ENCODE results near the gene SETD3.

Gene SETD3

DNA sequence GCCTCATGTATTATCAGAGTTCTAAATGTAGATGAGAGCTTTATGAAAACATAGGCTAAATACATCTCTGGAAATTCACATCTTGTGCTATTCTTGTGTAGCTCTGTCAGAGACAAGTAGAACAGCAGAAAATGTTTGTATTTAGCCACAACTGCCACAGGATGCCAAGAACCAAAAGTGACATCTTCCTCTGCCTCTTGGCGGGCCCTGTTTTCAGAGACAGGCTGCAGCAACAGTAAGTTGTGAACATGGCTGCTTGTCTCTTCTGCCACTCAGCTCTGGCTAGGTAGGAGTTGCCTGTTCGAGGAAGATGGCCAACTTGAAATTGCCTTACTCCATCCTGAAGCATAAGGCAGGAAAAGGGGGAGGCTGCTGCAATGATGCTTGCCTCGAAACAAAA lies 30.4 kb downstream of the SETD3 start:
- Histone ChIP-seq H3K27ac (no peak overlapping the region), H3K36me3 (ENCODE audit: insufficient read depth) (no peaks in the 10 kb centered on the region), H2AFZ (ENCODE audit: low read depth) (no peak overlapping the region), H3K4me2 (no peak overlapping the region), H3K79me2 (ENCODE audit: insufficient read depth, low read depth) (no peaks in the 10 kb centered on the region), H3K4me3 (IDR thresholded peaks at IDR 0.05; ENCODE audit: insufficient read depth, low read depth, low read length) (no peak overlapping the region), H3K9ac (no peak overlapping the region), H4K20me1 (ENCODE audit: insufficient read depth) (no peaks in the 10 kb centered on the region), H3K4me1 (ENCODE audit: low read depth, poor library complexity, severe bottlenecking) (no peaks in the 10 kb centered on the region), H3K27me3 (ENCODE audit: insufficient read depth, low read depth) (no peaks in the 10 kb centered on the region)
- TF ChIP-seq CTCF (conservative IDR thresholded peaks at IDR 0.05; ENCODE audit: low read depth, low read length): no peak

DNA sequence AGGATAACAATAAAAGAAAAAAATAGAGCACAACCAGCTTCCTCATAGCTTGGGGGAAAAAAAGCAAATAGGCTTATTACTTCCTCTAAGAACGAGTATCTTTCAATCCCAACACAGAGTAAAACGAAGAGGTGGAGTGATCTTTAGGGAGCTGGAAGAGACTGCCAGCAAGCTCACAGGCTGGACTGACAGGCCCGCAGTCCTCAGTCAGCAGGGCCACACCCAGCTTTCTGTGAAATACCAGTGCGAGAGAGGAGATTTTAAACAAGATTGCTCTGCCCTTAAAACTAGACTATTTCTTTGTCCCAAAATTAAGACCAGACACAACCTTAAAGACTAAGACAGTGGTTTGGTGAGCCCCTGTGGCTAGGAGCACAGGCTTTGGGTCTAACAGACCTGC lies 32.9 kb downstream of the SETD3 start:
- Histone ChIP-seq H3K79me2 (ENCODE audit: insufficient read depth, low read depth) (no peaks in the 10 kb centered on the region), H3K4me3 (IDR thresholded peaks at IDR 0.05; ENCODE audit: insufficient read depth, low read depth, low read length) (no peak overlapping the region), H2AFZ (ENCODE audit: low read depth) (no peak overlapping the region), H4K20me1 (ENCODE audit: insufficient read depth) (no peaks in the 10 kb centered on the region), H3K4me2 (no peak overlapping the region), H3K27ac (no peak overlapping the region), H3K36me3 (ENCODE audit: insufficient read depth) (no peaks in the 10 kb centered on the region), H3K4me1 (ENCODE audit: low read depth, poor library complexity, severe bottlenecking) (no peaks in the 10 kb centered on the region), H3K27me3 (ENCODE audit: insufficient read depth, low read depth) (no peaks in the 10 kb centered on the region), H3K9ac (no peak overlapping the region)
- no peak for TF ChIP-seq CTCF (conservative IDR thresholded peaks at IDR 0.05; ENCODE audit: low read depth, low read length)

- no peak overlapping the region for H3K9ac ChIP-seq
- H3K27ac ChIP-seq: no peak overlapping the region
- H4K20me1 ChIP-seq (ENCODE audit: insufficient read depth): no peaks in the 10 kb centered on the region
- H3K4me3 ChIP-seq (IDR thresholded peaks at IDR 0.05; ENCODE audit: insufficient read depth, low read depth, low read length): no peak overlapping the region
- no peaks in the 10 kb centered on the region for H3K36me3 ChIP-seq (ENCODE audit: insufficient read depth)
- no peaks in the 10 kb centered on the region for H3K79me2 ChIP-seq (ENCODE audit: insufficient read depth, low read depth)
- no peak overlapping the region for H3K4me2 ChIP-seq
- no peaks in the 10 kb centered on the region for H3K27me3 ChIP-seq (ENCODE audit: insufficient read depth, low read depth)
- no peak for TF ChIP-seq CTCF (conservative IDR thresholded peaks at IDR 0.05; ENCODE audit: low read depth, low read length)
- H2AFZ ChIP-seq (ENCODE audit: low read depth): no peak overlapping the region
- no peaks in the 10 kb centered on the region for H3K4me1 ChIP-seq (ENCODE audit: low read depth, poor library complexity, severe bottlenecking)
These were observed 34.7 kb downstream of the SETD3 start for GRCh38 chr14:99445931-99446330.

- Histone ChIP-seq H3K4me1 (ENCODE audit: low read depth, poor library complexity, severe bottlenecking) (no peaks in the 10 kb centered on the region), H3K27me3 (ENCODE audit: insufficient read depth, low read depth) (no peaks in the 10 kb centered on the region), H3K27ac (no peak overlapping the region), H3K36me3 (ENCODE audit: insufficient read depth) (no peaks in the 10 kb centered on the region), H2AFZ (ENCODE audit: low read depth) (no peak overlapping the region), H3K9ac (no peak overlapping the region), H3K4me2 (no peak overlapping the region), H4K20me1 (ENCODE audit: insufficient read depth) (no peaks in the 10 kb centered on the region), H3K4me3 (IDR thresholded peaks at IDR 0.05; ENCODE audit: insufficient read depth, low read depth, low read length) (no peak overlapping the region), H3K79me2 (ENCODE audit: insufficient read depth, low read depth) (no peaks in the 10 kb centered on the region)
- TF ChIP-seq CTCF (conservative IDR thresholded peaks at IDR 0.05; ENCODE audit: low read depth, low read length): no peak
These were observed 38.7 kb downstream of the SETD3 start for GRCh38 chr14:99441918-99442317.

Measured in KMS-11 (cell line).